IPS-15b (cell line): Measurements from ENCODE around the gene FIBCD1.

Source experiments
- H3K27me3 ChIP-seq: one replicate; pipeline ENCODE4 v1.6.1; 2013; ENCODE audit warnings: low read length; ENCODE audit not compliant: control insufficient read depth, insufficient read depth
- H3K36me3 ChIP-seq: one replicate; pipeline ENCODE4 v1.6.1; 2013; ENCODE audit warnings: low read length; ENCODE audit not compliant: control insufficient read depth, insufficient read depth
- H3K4me1 ChIP-seq: one replicate; pipeline ENCODE4 v1.6.1; 2013; ENCODE audit warnings: mild to moderate bottlenecking, low read length; ENCODE audit not compliant: control insufficient read depth, insufficient read depth
- H3K4me3 ChIP-seq: one replicate; pipeline ENCODE4 v1.5.1; 2013; ENCODE audit warnings: low read depth, low read length
- H3K9ac ChIP-seq: one replicate; pipeline ENCODE4 v1.6.1; 2013; ENCODE audit warnings: low read depth, mild to moderate bottlenecking, low read length
- H3K9me3 ChIP-seq: one replicate; pipeline ENCODE4 v1.6.1; 2013; ENCODE audit warnings: mild to moderate bottlenecking, low read length; ENCODE audit not compliant: control insufficient read depth, insufficient read depth

FIBCD1 gene

DNA sequence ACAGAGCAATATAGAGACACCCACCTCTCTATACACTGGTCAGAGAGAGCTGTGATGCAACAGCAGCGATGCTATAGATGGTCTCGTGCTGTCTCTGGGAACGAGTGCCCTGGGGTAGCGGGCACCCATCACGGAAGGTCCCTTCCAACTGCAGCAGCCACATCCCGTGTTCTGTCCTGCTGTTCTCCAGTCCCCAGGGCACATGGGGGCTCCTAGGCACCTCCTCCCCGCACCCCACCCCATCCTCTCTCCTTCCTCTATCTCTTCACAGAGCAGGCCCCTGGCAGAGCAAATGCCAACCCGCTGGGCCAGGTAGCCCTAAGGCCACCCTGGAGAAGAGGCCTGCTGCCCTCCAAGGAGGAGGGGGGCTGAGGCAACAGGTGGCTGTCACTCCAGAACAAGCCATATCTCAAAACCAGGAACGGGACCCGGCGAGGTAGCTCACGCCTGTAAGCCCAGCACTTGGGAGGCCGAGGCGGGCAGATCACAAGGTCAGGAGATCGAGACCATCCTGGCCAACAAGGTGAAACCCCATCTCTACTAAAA is 8.2 kb downstream of the FIBCD1 start:
- H3K27me3 ChIP-seq: no peaks in the 10 kb centered on the region
- H3K9ac ChIP-seq: no peak overlapping the region
- H3K36me3 ChIP-seq: no peaks in the 10 kb centered on the region
- H3K9me3 ChIP-seq: no peaks in the 10 kb centered on the region
- peaks cover 4% of the 10 kb centered on the region for H3K4me1 ChIP-seq
- no peak overlapping the region for H3K4me3 ChIP-seq

DNA sequence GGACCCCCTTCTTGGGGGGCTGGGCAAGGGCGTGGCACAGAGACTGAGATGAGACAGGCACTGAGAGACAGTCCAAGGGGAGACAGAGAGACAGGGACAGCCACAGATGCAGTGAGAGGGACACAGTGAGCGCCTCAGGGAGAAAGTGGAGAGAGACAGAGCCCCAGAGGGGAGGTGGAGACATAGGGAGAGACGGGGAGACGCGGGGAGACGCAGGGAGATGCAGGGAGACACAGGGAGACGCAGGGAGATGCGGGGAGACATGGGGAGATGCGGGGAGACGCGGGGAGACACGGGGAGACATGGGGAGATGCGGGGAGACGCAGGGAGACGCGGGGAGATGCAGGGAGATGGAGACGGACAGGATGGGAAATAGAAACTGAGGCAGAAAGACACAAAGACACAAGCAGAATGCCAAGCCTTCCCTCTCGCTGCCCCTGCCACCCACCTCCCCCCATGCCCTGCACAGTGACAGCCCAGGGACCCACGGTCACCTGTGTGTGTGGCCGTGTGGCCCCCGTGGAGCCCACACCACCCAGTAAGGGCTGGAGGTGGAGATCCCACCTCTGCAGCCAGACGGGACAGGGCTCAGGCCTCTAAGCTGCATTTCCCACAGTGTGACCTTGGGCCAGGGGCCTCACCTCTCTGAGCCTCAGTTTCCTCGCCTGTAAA is 8.8 kb downstream of the FIBCD1 start:
- Histone ChIP-seq H3K9ac (no peak overlapping the region), H3K4me1 (peaks cover 4% of the 10 kb centered on the region), H3K9me3 (no peaks in the 10 kb centered on the region), H3K4me3 (no peak overlapping the region), H3K27me3 (no peaks in the 10 kb centered on the region), H3K36me3 (no peaks in the 10 kb centered on the region)

DNA sequence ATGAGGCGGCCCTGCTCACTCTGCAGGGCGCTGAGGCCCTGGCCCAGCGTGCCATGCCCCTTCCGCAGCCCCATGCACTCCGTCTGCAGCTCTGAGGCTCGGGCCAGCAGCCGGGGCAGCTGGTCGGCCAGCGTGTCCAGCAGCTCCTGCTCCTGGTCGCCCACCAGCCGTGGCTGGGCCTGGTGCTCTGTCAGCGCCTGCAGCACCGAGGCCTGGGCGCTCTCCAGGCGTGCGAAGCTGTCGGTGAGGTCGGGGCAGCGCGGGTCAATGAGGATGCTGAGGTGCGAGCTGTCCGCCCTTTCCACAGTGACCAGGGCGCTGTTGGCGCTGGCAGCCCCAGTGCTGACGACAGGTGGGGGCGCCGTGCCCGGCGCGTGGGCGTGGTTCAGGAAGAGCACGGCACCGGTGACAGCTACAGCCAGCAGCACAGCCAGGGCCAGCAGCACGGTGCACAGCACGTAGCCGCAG is 9.4 kb downstream of the FIBCD1 start:
- Histone ChIP-seq H3K4me3 (no peak overlapping the region), H3K9me3 (no peaks in the 10 kb centered on the region), H3K27me3 (no peaks in the 10 kb centered on the region), H3K36me3 (no peaks in the 10 kb centered on the region), H3K4me1 (peaks cover 4% of the 10 kb centered on the region), H3K9ac (no peak overlapping the region)

DNA sequence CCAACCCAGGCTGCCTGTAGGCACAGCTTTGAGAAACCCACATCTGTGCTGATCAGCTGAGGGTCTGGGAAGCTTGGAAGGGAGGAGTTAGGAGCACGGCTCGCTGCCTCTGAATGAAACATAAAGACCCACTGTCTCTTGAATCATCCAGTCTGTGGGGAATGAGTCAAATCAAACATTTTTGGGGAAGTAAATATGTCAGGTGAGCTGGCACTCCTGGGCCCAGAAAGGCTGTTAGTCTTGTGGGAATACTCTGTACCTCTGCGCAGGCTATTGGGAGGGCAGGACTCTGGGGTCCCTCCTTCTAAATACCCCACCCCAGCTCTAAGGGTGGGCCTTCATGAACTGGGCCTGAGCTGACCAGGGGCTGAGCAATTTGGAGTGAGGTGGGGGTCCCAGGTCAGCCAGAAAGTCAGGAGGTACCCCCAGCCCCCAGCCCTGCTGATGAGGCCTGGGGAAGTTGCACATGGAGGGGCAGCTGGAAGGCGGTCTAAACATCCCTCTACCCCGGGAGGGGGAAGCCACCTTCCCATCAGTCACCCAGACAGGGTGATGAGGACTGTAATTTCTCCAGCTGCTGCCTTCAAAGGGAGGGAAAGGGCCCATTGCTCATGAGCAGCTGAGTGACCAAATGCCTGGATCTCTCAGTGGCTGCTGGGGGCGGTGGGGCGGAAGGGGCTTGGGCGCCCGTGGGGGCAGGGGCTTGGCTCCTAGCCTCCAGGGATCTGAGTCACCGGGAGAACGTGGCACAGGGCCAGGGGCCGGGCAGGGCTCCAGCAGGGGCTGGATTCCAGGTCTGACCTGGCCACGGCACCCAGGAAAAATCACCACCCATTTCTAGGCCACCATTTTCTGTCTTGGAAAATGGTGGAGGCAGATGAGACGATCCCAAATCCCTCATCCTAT is 10.8 kb downstream of the FIBCD1 start:
- no peak overlapping the region for H3K4me3 ChIP-seq

DNA sequence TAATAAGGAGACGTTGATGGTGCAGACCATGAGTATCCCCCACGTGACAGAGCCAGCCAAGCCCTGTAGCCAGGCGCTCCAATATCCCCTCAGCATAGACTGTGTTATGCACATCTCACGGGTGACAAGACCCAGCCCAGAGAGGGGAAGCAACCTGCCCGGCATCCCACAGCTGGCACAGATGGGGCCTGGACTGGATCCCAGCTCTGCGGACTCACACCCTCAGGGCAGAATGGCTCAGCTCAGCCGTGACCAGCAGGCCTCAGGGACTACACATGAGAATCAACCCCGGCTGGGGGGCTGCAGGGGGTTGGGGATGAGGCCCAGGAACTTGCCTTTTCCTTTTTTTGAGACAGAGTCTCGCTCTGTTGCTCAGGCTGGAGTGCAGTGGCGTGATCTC is 11.7 kb downstream of the FIBCD1 start:
- H3K27me3 ChIP-seq: no peaks in the 10 kb centered on the region
- H3K4me3 ChIP-seq: no peak overlapping the region
- H3K9me3 ChIP-seq: no peaks in the 10 kb centered on the region
- H3K36me3 ChIP-seq: no peaks in the 10 kb centered on the region
- H3K4me1 ChIP-seq: peaks cover under 1% of the 10 kb centered on the region
- no peak overlapping the region for H3K9ac ChIP-seq

More for the DNA sequence above, 10.8 kb downstream of the FIBCD1 start:
- Histone ChIP-seq H3K36me3 (no peaks in the 10 kb centered on the region), H3K9ac (no peak overlapping the region), H3K9me3 (no peaks in the 10 kb centered on the region), H3K27me3 (no peaks in the 10 kb centered on the region), H3K4me1 (peaks cover 4% of the 10 kb centered on the region)

DNA sequence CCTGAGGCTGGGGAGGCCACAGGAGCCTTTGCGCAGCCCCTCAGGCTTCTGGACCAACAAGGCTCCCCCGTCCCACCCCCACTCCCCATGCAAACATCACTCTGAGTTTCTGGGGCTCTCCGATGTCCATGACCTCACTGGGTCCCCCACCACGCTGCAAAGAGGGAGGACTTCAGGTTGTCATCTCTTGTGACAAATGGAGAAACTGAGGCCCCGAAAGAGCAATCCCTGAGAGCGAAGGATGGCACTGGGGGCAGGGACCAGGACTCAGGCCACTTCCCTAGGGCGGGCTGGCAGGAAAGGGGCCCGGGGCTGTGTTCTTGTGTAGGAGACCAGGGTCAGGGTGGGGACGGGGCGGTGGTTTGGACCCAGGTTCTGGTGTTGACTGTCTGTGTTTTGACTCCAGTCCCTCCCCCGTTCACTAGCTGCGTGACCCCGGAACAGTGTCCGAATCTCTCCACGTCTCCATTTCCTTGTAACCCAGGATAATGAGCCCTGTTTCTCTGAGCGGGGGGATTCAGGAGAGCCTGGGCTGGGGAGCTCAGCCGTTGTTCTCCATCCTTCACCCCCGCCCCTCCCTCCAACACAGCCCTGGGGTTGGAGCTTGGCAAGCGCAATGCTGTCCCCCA is 13.9 kb downstream of the FIBCD1 start:
- no peaks in the 10 kb centered on the region for H3K9me3 ChIP-seq
- H3K4me3 ChIP-seq: no peak overlapping the region
- H3K4me1 ChIP-seq: no peaks in the 10 kb centered on the region
- no peak overlapping the region for H3K9ac ChIP-seq
- no peaks in the 10 kb centered on the region for H3K27me3 ChIP-seq
- no peaks in the 10 kb centered on the region for H3K36me3 ChIP-seq

DNA sequence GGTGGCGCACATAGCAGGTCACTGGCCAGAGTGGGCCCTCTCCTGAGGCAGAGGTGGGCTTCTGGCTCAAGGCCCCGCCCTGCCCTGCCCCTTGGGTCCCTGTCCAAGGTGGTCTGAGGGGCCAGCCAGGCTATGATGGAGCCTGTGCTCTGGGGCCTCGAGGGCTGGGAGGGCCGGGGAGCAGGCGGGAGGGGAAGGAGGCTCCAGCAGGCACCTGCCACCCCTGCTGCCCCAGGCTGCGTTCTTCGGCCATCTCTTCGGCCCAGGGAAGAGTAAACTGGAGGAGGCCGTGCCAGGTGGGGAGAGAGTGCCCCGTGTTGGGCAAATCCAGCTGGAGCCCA is 14.6 kb downstream of the FIBCD1 start:
- Histone ChIP-seq H3K4me3 (no peak overlapping the region), H3K27me3 (no peaks in the 10 kb centered on the region), H3K9me3 (no peaks in the 10 kb centered on the region), H3K9ac (no peak overlapping the region), H3K4me1 (no peaks in the 10 kb centered on the region), H3K36me3 (no peaks in the 10 kb centered on the region)

DNA sequence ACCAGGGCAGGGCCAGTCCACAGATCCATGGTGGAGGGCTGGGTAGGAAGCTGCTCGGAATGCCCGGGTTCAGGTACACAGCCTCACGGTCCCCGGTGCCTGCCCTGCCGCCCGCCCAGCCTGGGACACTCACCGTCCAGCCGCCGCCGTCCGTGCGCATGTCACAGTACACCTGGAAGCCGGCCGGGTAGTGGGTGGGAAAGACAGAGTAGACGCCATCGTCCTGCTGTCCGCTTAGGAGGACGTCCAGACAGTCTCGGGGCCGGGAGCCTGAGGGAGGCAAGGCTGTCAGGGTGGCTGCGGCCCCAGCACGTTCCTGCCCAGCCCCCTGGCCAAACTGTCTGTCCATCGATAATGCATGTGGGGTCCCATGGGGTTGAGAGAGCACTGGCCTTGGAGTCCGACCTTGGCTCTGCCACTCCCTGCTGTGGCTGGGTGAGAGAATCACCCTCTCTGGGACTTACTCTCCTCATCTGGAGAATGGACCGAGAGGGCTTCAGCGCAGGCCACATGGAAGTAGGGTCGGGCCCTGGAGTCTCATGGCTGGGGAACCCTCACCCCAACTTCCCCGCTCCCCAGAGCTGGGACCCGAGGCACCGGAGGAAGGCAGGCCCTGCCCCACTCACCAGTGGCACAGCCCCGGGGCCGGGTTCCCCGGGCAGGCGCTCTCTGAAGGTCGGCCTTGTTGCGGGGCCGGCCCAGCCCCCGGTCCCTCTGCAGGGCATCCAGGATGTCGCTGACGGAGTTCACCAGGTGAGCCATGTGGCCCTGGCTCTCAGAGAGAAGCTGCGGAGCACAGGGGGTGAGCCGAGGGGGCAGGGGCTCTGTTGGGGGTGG is 15.2 kb downstream of the FIBCD1 start:
- no peak overlapping the region for H3K9ac ChIP-seq

DNA sequence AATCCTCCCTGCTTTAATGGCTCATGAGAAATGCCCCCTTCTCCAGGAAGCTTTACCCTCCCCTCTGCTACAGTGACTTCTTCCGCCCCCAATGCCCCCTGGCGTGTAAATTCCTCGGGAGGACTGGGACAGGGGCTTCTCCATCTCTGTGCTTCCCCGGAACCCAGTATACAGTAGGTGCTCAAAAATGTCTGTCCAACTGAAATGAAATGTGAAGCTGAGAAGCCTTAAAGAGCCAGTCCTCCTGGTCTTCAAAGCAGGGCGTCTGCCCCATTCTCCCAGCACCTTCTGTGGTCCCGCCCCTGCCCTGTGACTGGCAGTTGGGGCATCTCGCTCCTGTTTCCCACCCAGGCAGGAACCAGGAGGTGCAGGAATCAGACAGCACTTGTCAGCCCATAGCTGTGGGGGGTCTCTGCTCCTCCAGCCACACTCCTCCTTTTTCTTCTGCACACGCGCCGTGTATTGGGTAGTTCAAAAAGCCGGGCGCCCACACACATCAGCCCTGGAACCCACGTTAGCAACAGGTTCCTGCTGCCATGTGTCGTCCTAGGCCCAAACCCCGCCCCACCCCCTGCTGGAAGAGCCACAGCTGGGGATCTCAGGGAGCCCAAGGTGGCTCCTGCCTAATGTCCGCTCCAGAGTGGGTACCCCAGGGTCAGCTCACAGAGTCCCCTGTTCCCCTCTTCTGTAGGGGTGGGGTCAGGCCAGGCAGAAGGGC is 16.0 kb downstream of the FIBCD1 start:
- Histone ChIP-seq H3K4me3 (no peak overlapping the region), H3K9ac (no peak overlapping the region), H3K9me3 (no peaks in the 10 kb centered on the region), H3K4me1 (no peaks in the 10 kb centered on the region), H3K27me3 (no peaks in the 10 kb centered on the region), H3K36me3 (no peaks in the 10 kb centered on the region)

More for the DNA sequence above, 15.2 kb downstream of the FIBCD1 start:
- no peak overlapping the region for H3K4me3 ChIP-seq
- H3K36me3 ChIP-seq: no peaks in the 10 kb centered on the region
- no peaks in the 10 kb centered on the region for H3K27me3 ChIP-seq
- H3K9me3 ChIP-seq: no peaks in the 10 kb centered on the region
- no peaks in the 10 kb centered on the region for H3K4me1 ChIP-seq

DNA sequence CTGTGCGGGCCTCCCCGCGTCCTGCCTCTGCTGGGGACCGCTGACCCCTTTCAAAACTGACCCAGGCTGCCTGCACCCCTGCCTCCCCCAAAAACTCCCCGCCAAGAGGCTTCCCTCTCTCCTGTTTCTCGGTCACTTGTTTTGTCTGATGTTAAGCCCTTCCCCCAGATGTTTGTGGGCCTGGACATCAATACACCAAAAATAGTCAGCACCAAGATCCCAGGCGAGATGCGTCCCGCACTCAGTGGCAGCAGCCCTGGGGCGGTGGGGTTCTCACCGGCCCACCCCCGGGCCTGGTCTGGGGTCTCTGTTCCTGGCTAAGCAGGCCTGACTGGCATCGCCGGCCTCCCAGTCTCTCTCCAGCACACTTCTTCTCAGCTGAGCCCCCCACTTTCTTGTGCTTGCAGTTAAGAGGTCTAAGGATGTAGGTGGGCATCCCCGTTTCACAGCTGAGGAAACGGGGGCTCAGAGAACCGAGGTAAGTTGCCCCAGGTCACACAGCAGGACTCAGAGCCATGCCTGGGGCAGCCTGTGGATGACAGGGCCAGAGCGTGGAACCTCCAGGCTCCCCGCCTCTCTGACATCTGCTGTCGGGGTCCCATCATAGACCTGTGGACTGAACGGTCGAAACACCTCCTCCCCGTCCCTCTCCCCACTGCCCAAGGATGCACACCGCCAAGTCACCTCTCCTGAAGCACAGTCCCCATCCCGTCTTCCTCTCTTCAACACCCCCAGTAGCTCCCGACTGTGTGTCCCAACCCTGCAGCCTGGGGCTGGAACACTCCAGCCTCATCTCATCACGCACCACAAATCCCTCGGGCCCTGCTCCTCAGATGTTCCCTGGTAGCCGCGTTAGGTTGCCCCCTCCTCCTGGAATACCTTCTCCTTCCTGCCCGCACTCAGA is 16.8 kb downstream of the FIBCD1 start:
- no peaks in the 10 kb centered on the region for H3K36me3 ChIP-seq
- H3K4me1 ChIP-seq: no peaks in the 10 kb centered on the region
- no peaks in the 10 kb centered on the region for H3K27me3 ChIP-seq
- H3K9ac ChIP-seq: no peak overlapping the region
- no peaks in the 10 kb centered on the region for H3K9me3 ChIP-seq
- no peak overlapping the region for H3K4me3 ChIP-seq
